IPS DF 6.9 (cell line): ENCODE results near the gene GNAO1.

ENCODE experiments used
- DNase-seq: peaks from one replicate; pipeline ENCODE4 v3.0.0-alpha.2; 2013; ENCODE audit warnings: low read depth, low spot score
- H3K27ac ChIP-seq: one replicate; pipeline ENCODE4 v1.5.1; 2013; ENCODE audit warnings: low read length, control low read depth
- H3K27me3 ChIP-seq: 2 replicates; pipeline ENCODE4 v1.6.1; 2013; ENCODE audit warnings: mild to moderate bottlenecking, low read length; ENCODE audit not compliant: control insufficient read depth, insufficient read depth
- H3K36me3 ChIP-seq: 2 replicates; pipeline ENCODE4 v1.6.1; 2013; ENCODE audit warnings: low read length; ENCODE audit not compliant: control insufficient read depth, insufficient read depth
- H3K4me1 ChIP-seq: 2 replicates; pipeline ENCODE4 v1.6.1; 2013; ENCODE audit warnings: low read length; ENCODE audit not compliant: control insufficient read depth, insufficient read depth
- H3K4me3 ChIP-seq: 2 replicates; pipeline ENCODE4 v1.5.1; 2013; ENCODE audit warnings: mild to moderate bottlenecking, low read length
- H3K9me3 ChIP-seq: 2 replicates; pipeline ENCODE4 v1.6.1; 2013; ENCODE audit warnings: low read length, inconsistent platforms; ENCODE audit not compliant: control insufficient read depth, insufficient read depth
- WGBS: extraction: QIAGEN DNeasy Blood & Tissue Kit; methylation state at CpG from one replicate; pipeline ENCODE4 v1.1.7; 2013; ENCODE audit warnings: mixed read lengths, missing lambda C conversion rate; ENCODE audit not compliant: insufficient read length, insufficient coverage; 5-methylcytosine and 5-hydroxymethylcytosine counted together

The GNAO1 gene

DNA sequence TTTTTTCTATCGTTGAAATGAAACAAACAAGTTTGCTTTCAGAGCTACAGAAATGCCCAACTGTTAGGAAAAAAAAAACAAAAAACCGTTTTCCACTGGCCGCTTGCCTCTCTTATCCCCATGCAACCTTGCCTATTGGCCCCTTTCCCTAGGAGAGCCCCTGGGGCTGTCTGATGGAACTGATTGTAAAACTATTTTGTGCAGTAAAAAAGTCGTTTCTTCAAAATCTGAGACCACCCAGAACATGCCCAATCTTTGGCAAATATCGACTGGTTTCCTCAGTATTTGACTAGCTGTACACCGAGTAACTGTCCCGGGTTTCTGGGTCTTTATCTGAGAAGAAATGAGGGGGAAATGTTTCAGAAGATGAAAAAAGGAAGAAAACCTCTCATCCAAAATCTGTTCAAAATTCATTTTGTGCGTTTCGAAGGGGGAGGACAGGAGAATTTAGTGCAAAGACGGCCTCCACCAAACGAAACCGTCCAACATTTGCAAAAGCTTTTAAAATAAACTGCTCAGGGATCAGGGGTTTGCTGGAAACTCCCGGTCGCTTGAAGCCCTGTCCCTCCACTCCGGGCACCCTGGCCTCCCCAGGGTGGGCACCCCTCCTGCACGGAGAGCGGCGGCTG, 1.1 kb upstream of the GNAO1 start:
- WGBS, result no CpG with 5 or more reads among the region's 18 CpGs
- H3K36me3 ChIP-seq, result no peaks in the 10 kb centered on the region
- no peak for DNase-seq
- H3K4me3 ChIP-seq, result peak overlapping the region; percentile 59; the same call in 1 of the 2 replicates
- H3K9me3 ChIP-seq, result no peaks in the 10 kb centered on the region
- peaks cover 3% of the 10 kb centered on the region; the same call in 1 of the 2 replicates for H3K27me3 ChIP-seq
- no peak overlapping the region for H3K27ac ChIP-seq
- H3K4me1 ChIP-seq, result peaks cover 6% of the 10 kb centered on the region; the same call in 1 of the 2 replicates

DNA sequence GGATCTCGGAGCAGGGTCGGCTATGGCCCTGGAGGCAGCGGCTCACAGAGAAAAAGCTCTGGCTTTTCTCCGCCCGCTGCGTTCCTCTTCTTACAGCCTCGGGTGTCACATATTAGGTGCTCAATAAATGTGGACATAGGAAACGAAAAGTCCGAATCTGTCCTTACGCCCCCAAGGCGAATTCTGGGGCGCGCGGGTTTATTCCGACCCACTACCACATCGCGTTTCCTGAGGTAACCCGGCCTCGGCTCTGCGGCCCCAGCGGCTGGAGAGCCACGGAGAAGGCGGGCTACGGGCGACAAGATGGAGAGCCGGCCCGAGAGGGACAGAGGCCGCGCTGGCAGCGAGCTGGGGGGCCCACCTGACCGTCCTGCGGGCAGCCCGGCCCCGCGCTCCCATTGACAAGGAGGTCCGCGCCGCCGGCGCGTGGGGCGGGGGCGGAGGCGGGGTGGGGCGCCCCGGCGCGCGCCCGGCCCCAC, 573 bp upstream of the GNAO1 start:
- H3K36me3 ChIP-seq, result no peaks in the 10 kb centered on the region
- no peak overlapping the region for H3K27ac ChIP-seq
- no peaks in the 10 kb centered on the region for H3K9me3 ChIP-seq
- DNase-seq, result no peak
- peaks cover 6% of the 10 kb centered on the region; the same call in 1 of the 2 replicates for H3K4me1 ChIP-seq
- peaks cover 3% of the 10 kb centered on the region; the same call in 1 of the 2 replicates for H3K27me3 ChIP-seq
- WGBS, result no CpG with 5 or more reads among the region's 50 CpGs
- H3K4me3 ChIP-seq, result peak overlapping the region; percentile 59; the same call in 1 of the 2 replicates

DNA sequence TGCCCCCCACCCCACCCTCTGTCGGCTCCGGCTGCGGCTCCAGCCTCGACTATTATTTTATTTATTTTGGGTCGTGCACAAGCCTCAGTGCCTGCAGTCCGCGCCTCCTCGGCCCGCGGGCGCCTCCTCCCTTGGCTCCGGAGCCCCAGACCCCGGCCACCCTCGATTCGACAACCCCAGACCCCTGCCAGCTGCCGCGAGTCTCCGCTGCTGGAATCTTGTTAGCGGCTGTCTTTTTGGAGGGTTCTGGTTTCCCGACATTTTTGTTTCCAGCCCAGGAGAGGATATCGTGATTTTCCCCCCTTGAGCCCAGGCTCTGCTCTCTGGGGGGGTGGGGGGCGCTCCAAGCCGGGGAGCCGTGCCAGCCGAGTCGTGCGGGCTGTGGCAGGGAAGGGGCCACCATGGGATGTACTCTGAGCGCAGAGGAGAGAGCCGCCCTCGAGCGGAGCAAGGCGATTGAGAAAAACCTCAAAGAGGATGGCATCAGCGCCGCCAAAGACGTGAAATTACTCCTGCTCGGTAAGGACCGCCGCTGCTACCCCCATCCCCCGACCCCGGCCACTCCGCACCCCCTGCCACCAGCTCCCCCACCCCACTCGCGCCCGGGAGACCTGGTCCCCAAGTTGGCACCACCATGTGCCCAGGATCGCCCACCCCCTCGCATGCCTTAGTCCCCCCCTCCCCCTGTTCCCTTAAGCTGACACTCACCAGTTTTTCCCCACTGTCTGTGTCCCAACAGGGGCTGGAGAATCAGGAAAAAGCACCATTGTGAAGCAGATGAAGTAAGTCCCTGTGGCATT, 746 bp downstream of the GNAO1 start:
- DNase-seq, result no peak
- peak overlapping the region; percentile 59; the same call in 1 of the 2 replicates for H3K4me3 ChIP-seq
- H3K4me1 ChIP-seq, result peaks cover 6% of the 10 kb centered on the region; the same call in 1 of the 2 replicates
- H3K27me3 ChIP-seq, result peaks cover 3% of the 10 kb centered on the region; the same call in 1 of the 2 replicates
- no peaks in the 10 kb centered on the region for H3K9me3 ChIP-seq
- no CpG with 5 or more reads among the region's 46 CpGs for WGBS
- H3K27ac ChIP-seq, result no peak overlapping the region
- no peaks in the 10 kb centered on the region for H3K36me3 ChIP-seq

DNA sequence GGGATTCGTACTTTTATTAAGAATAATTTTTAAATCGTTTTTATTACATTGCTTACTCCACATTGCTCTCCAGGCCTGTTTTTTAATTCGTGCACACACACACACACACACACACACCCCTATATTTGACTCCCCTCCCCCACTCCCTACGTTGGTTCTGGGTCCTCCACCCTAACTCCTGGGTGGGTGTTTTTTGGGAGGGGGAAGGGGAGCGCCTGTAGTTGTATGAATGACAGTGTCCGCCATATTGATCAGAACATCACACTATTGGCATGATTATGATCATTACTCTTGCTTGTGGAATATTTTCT, 1.3 kb downstream of the GNAO1 start:
- Histone ChIP-seq H3K9me3 (no peaks in the 10 kb centered on the region), H3K36me3 (no peaks in the 10 kb centered on the region), H3K27me3 (peaks cover 3% of the 10 kb centered on the region; the same call in 1 of the 2 replicates), H3K4me1 (peaks cover 9% of the 10 kb centered on the region; the same call in 1 of the 2 replicates), H3K4me3 (peak overlapping the region; percentile 59; the same call in 1 of the 2 replicates), H3K27ac (no peak overlapping the region)
- WGBS, result no CpG with 5 or more reads among the region's 6 CpGs
- DNase-seq, result no peak

DNA sequence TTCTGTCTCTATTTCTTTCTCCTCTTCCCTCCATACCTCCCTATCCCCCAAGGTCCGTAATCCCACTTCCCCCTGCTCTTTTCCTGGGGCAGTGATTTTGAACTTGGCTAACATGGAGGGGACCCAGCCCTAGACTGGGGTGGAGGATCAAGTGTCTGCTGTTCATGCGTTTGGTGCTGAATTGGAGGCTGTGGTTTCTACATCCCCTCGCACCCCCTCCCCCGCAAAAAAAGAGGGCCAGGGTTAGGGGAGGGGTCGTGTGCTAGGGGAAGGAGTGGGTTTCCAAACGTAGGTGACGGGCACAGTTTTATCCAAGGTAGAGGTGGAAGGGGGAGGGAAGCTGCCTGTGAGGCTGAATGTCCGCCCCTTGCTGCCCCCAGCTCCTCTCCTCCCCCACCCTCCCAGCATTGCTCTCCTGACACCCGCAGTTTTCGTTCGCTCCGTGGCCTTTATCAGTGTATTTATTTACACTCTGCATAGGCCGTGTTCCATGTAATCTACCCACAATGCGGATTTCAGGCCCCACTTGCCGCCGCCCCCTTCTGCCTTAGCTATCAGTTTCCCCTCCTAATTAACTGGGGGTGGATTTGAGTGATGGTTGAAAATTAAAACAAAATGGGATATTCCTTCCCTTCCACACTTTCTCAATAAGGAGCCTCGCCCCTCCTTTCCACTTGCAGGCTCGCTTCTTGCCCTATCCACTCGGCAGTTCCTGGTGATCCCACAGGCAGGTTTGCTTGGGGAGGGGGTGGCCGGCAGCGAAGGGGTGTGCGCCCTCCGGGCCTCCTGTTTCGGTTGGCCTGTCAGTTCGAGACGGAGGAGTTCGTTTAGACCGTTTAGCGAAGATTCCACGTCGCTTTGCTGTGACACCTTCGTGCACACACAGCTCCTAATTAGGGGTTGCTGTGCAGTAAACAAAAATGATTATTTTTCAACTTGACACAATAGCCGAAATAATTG, 2.0 kb downstream of the GNAO1 start:
- no CpG with 5 or more reads among the region's 33 CpGs for WGBS
- Histone ChIP-seq H3K4me3 (no peak overlapping the region; the same call in 1 of the 2 replicates), H3K36me3 (no peaks in the 10 kb centered on the region), H3K27me3 (peaks cover 3% of the 10 kb centered on the region; the same call in 1 of the 2 replicates), H3K9me3 (no peaks in the 10 kb centered on the region), H3K27ac (no peak overlapping the region), H3K4me1 (peaks cover 9% of the 10 kb centered on the region; the same call in 1 of the 2 replicates)
- no peak for DNase-seq

DNA sequence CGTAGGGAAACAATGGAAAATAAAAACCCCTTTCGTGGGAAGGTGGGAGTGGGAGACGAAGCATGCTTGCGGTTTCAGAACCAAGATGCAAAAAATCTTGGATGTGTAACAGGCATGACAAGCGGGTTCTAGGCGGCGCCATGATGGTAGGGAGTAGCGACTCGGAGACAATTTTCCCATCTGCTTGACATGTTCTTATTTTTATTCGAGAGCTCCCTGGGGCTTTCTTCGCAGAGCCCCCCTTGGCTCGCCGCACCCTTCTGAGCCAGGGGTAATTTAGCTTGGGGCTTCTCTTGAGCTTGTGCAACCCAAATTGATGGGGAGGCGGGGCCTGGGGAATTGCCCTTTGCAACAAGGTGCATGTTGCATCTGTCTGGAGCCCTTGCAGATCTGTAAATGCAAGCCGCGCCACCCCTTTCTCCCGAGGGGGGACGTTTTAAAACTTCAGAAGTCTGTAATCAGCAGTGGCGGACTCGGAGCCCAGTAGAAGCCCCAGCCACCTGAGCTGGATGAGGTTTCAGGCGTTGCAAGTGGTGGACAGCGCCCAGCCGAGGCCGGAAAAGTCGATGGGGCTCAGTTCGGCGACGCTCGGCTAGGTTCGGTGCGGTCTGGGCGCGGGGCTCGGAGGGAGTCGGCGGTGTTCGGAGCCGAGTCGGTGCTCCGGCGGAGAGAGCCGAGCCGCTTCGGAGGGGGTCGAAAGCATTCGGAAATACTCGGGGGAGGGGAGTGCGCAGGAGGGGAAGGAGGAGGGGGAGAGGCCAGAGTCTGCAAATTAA, 2.9 kb downstream of the GNAO1 start:
- Histone ChIP-seq H3K27me3 (peaks cover 3% of the 10 kb centered on the region; the same call in 1 of the 2 replicates), H3K27ac (no peak overlapping the region), H3K4me3 (no peak overlapping the region), H3K9me3 (no peaks in the 10 kb centered on the region), H3K36me3 (no peaks in the 10 kb centered on the region), H3K4me1 (peaks cover 11% of the 10 kb centered on the region; the same call in 1 of the 2 replicates)
- no CpG with 5 or more reads among the region's 48 CpGs for WGBS
- peak; percentile 89 for DNase-seq

DNA sequence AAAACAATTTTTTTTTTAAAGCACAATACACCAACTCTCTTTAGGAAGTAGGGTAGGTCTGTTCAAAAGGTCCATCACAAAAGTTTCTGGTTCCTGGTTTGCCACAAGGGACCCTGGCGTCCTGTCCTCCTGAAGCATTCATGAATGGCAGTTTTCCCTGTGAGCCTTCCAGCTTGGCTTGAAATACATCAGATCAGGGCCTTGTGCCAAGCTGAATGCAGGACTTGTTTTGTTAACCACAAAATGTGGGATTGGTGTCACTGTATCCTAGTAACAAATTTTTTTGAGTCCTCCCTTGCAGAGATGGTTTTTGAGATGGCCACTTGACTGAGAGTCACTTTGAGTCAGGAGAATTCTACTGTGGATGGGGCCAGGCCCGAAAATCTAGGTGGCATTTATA, 3.9 kb downstream of the GNAO1 start:
- Histone ChIP-seq H3K27ac (no peak overlapping the region), H3K4me1 (peaks cover 11% of the 10 kb centered on the region; the same call in 1 of the 2 replicates), H3K4me3 (no peak overlapping the region), H3K36me3 (no peaks in the 10 kb centered on the region), H3K9me3 (no peaks in the 10 kb centered on the region), H3K27me3 (peaks cover 1% of the 10 kb centered on the region; the same call in 1 of the 2 replicates)
- WGBS, result no CpG with 5 or more reads among the region's 2 CpGs
- DNase-seq, result no peak

DNA sequence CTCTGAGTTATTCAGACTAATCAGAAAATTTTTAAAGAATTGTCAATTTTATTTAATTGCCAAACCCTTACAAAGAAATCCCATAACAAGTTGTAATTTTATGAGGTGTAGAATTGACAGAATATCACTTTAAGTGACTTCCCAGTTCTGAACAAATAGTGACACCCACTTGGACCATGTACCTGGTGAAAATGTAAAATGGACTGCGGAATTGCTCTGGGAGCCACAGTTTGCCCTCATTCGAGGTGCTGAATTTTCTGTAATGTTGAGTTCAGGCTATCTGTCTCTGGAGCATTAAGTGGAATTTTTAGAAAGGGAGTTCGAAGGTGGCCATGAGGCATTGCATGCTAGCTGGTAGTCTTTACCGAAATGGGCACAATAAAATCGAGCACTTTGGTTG, 5.1 kb downstream of the GNAO1 start:
- H3K36me3 ChIP-seq, result no peaks in the 10 kb centered on the region
- peaks cover 11% of the 10 kb centered on the region; the same call in 1 of the 2 replicates for H3K4me1 ChIP-seq
- DNase-seq, result no peak
- no peak overlapping the region for H3K27ac ChIP-seq
- H3K9me3 ChIP-seq, result no peaks in the 10 kb centered on the region
- no CpG with 5 or more reads among the region's 5 CpGs for WGBS
- H3K27me3 ChIP-seq, result no peaks in the 10 kb centered on the region
- H3K4me3 ChIP-seq, result no peak overlapping the region

DNA sequence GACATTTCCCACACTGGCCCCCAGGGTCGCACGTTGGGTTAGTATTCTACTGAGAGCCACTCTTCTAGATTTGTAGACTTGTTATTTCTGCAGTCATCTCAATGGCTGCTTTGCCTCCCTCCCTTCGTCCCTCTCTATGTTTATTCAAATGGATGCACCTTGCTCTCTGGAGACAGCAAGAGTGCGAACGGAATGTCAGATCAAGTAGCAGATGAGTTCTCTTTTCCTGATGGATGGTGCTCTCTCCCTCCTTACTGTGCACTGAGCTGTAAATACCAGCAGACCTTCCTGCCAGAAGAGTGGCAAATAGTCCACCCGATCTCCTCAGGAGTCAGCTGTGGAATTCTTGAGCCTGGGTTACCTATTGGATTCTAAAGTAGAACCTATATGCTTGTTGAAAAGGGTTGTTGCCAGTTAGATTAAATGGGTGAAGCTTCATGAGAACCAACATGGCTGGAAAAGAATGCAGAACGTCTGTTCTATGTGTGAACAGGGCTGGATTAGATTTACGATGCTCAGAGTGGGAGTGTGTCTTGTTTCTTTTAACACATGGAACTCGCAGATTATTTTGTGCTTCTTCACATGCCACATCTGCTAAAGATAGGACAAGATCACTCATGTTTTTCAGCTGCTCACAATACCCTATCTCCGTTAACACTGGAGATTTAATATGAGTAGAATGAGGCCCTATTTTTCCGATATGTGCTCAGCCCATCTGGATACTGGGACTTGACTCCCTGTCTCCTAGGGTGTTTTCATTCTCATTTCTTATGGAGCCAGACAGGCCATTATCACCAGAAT, 6.1 kb downstream of the GNAO1 start:
- no CpG with 5 or more reads among the region's 11 CpGs for WGBS
- Histone ChIP-seq H3K4me3 (no peak overlapping the region), H3K27ac (no peak overlapping the region)

More for the DNA sequence above, 6.1 kb downstream of the GNAO1 start:
- DNase-seq, result no peak
- H3K9me3 ChIP-seq, result no peaks in the 10 kb centered on the region
- no peaks in the 10 kb centered on the region for H3K27me3 ChIP-seq
- no peaks in the 10 kb centered on the region for H3K36me3 ChIP-seq
- H3K4me1 ChIP-seq, result peaks cover 11% of the 10 kb centered on the region; the same call in 1 of the 2 replicates
